NCI-H2029 (cell line): ENCODE measurements around the gene CCR5.
"Not testable (repeated sequence)": the region's sequence is repeated elsewhere in the genome, so short reads cannot be mapped to it uniquely, and the experiment has no call there.

Experiments
- DNase-seq: peaks from one replicate; lab custom pipeline; 2025; lab: John Stamatoyannopoulos, UW

The CCR5 gene

GRCh38 chr3:46386205-46386604 is 15.5 kb downstream of the CCR5 start:
- DNase-seq: no peak

- not testable (repeated sequence) for DNase-seq
These were observed 18.1 kb downstream of the CCR5 start for GRCh38 chr3:46388847-46389246.

- DNase-seq: no peak
These were observed 18.6 kb downstream of the CCR5 start for GRCh38 chr3:46389306-46389705.

- not testable (repeated sequence) for DNase-seq
These were observed 20.8 kb downstream of the CCR5 start for GRCh38 chr3:46391526-46391925.

- DNase-seq: no peak
These were observed 22.3 kb downstream of the CCR5 start for GRCh38 chr3:46393011-46393410.

- peak; percentile 50 for DNase-seq
These were observed 23.0 kb downstream of the CCR5 start for GRCh38 chr3:46393554-46394434.

- no peak for DNase-seq
These were observed 24.5 kb downstream of the CCR5 start for GRCh38 chr3:46395210-46395661.

GRCh38 chr3:46395766-46396530 is 25.2 kb downstream of the CCR5 start:
- no peak for DNase-seq

- DNase-seq: no peak
These were observed 26.4 kb downstream of the CCR5 start for GRCh38 chr3:46397111-46397510.

- no peak for DNase-seq
These were observed 27.6 kb downstream of the CCR5 start for GRCh38 chr3:46398186-46398955.

GRCh38 chr3:46399098-46399497 is 28.4 kb downstream of the CCR5 start:
- DNase-seq: no peak

GRCh38 chr3:46399557-46399956 is 28.8 kb downstream of the CCR5 start:
- DNase-seq: no peak

GRCh38 chr3:46400000-46400734 is 29.4 kb downstream of the CCR5 start:
- DNase-seq: no peak

GRCh38 chr3:46400846-46401245 is 30.1 kb downstream of the CCR5 start:
- DNase-seq: no peak

GRCh38 chr3:46401579-46401978 is 30.8 kb downstream of the CCR5 start:
- DNase-seq: no peak

- DNase-seq: not testable (repeated sequence)
These were observed 32.2 kb downstream of the CCR5 start for GRCh38 chr3:46402902-46403301.

- peak; percentile 45 for DNase-seq
These were observed 34.7 kb downstream of the CCR5 start for GRCh38 chr3:46405301-46406019.

GRCh38 chr3:46406443-46406787 is 35.7 kb downstream of the CCR5 start:
- no peak for DNase-seq

- no peak for DNase-seq
These were observed 36.3 kb downstream of the CCR5 start, which contains the start of the genes CCR5AS and CCRL2 for GRCh38 chr3:46406788-46407611. Gene CCR5AS (minus strand): TSS chr3:46407066. Gene CCRL2 (plus strand): TSS chr3:46407259. CDS start chr3:46408080, 821 bp downstream.

- no peak for DNase-seq
These were observed 37.2 kb downstream of the CCR5 start for GRCh38 chr3:46407970-46408369.
